HL-60/S4 (cell line): ENCODE results near the gene CNP.
"Not testable (repeated sequence)": the region's sequence is repeated elsewhere in the genome, so short reads cannot be mapped to it uniquely, and the experiment has no call there.

ENCODE experiments used
- in situ Hi-C: fragments of 300-500 bp; cut with MboI; formaldehyde crosslinking; loops from 2 replicates; pipeline ENCODE4 v1.14.3; 2022; ENCODE audit warnings: low sequenced_read_pairs

The CNP gene

GRCh38 chr17:42001729-42002128 lies 35.1 kb downstream of the CNP start:
- in situ Hi-C loops = no loop called here

GRCh38 chr17:42002175-42002791 lies 35.7 kb downstream of the CNP start:
- in situ Hi-C loops = no loop called here

GRCh38 chr17:42002792-42003301 lies 36.3 kb downstream of the CNP start:
- in situ Hi-C loops = no loop called here

GRCh38 chr17:42005166-42005565 lies 38.6 kb downstream of the CNP start:
- in situ Hi-C loops = no loop called here

- in situ Hi-C loops = no loop called here
Measured at GRCh38 chr17:42009170-42009569, 42.6 kb downstream of the CNP start.

- in situ Hi-C loops = not testable (repeated sequence)
Measured at GRCh38 chr17:42010266-42010680, 43.7 kb downstream of the CNP start.

- in situ Hi-C loops = no loop called here
Measured at GRCh38 chr17:42010898-42011516, 44.4 kb downstream of the CNP start.

- in situ Hi-C loops = not testable (repeated sequence)
Measured at GRCh38 chr17:42012363-42012762, 45.8 kb downstream of the CNP start.

GRCh38 chr17:42013740-42014139 lies 47.1 kb downstream of the CNP start:
- in situ Hi-C loops = not testable (repeated sequence)

- in situ Hi-C loops = no loop called here
Measured at GRCh38 chr17:42016411-42016831, 49.8 kb downstream of the CNP start.

GRCh38 chr17:42016941-42017865 lies 50.6 kb downstream of the CNP start, which contains the start of gene DNAJC7:
Gene DNAJC7, minus strand, starts transcription at chr17:42017439. Its CDS starts 23 bp downstream, at chr17:42017416.
- in situ Hi-C loops = no loop called here

GRCh38 chr17:42017866-42018200 lies 51.2 kb downstream of the CNP start:
- in situ Hi-C loops = no loop called here

- in situ Hi-C loops = no loop called here
Measured at GRCh38 chr17:42018339-42018738, 51.7 kb downstream of the CNP start.

- in situ Hi-C loops = no loop called here
Measured at GRCh38 chr17:42018988-42019387, 52.4 kb downstream of the CNP start.

- in situ Hi-C loops = no loop called here
Measured at GRCh38 chr17:42019509-42020404, 53.2 kb downstream of the CNP start, which contains the start of gene NKIRAS2. Gene NKIRAS2, plus strand, starts transcription at chr17:42020090. Its CDS starts 1,488 bp downstream, at chr17:42021578.

- in situ Hi-C loops = not testable (repeated sequence)
Measured at GRCh38 chr17:42020845-42021244, 54.2 kb downstream of the CNP start.

- in situ Hi-C loops = no loop called here
Measured at GRCh38 chr17:42023524-42024349, 57.1 kb downstream of the CNP start.

- in situ Hi-C loops = no loop called here
Measured at GRCh38 chr17:42025191-42025579, 58.6 kb downstream of the CNP start.

- in situ Hi-C loops = no loop called here
Measured at GRCh38 chr17:42025936-42026335, 59.3 kb downstream of the CNP start.
